Measurements from ENCODE around the gene FUT7.

The FUT7 gene

DNA sequence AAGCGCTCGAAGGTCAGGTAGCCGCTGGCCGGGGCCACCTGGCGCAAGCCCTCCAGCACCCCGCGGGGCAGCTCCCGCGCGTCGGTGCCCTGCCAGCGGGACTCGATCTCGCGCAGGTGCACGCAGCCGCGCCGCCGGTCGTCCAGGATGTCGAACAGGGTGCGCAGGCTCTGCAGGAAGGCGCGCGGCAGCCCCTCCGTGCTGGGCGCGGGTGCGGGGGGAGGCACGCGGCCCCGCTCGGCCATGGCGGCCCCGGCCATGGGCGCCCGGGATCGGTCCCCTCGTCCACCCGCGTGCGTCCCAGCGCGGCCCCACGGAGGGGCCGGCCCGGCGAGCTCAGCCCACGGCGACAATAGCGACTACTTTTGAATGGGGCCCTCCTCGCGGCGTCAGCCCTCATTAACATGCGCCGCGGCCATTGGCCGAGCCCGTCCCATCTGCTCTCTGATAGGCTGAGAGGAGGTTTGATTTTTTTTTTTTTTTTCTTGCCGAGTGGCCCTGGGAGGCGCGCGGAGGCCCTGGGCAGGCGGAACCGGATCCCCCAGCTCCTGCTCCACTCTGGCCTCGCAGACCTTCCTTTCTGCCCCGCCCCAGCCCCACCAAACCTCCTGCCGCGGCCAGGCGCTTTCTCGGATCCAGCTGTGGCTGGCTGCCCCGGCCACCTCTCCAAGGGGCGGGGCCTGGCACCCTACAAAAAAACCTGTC, 38.5 kb upstream of the FUT7 start, which contains the start of gene SAPCD2:
Gene SAPCD2, minus strand, starts transcription at position 357 of the 705 bp plus-strand sequence. Its CDS starts 97 bp downstream, at position 260.
- DNase-seq (ENCODE audit: extremely low read depth, low read depth) = no peak
- TF ChIP-seq, protein P1, sequence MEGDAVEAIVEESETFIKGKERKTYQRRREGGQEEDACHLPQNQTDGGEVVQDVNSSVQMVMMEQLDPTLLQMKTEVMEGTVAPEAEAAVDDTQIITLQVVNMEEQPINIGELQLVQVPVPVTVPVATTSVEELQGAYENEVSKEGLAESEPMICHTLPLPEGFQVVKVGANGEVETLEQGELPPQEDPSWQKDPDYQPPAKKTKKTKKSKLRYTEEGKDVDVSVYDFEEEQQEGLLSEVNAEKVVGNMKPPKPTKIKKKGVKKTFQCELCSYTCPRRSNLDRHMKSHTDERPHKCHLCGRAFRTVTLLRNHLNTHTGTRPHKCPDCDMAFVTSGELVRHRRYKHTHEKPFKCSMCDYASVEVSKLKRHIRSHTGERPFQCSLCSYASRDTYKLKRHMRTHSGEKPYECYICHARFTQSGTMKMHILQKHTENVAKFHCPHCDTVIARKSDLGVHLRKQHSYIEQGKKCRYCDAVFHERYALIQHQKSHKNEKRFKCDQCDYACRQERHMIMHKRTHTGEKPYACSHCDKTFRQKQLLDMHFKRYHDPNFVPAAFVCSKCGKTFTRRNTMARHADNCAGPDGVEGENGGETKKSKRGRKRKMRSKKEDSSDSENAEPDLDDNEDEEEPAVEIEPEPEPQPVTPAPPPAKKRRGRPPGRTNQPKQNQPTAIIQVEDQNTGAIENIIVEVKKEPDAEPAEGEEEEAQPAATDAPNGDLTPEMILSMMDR (IDR thresholded peaks at IDR 0.05; ENCODE audit: low read depth, low read length) = no peak

GRCh38 chr9:137069508-137070091, 37.7 kb upstream of the FUT7 start:
- TF ChIP-seq, protein P1 (IDR thresholded peaks at IDR 0.05; ENCODE audit: low read depth, low read length) = no peak
- no peak for DNase-seq (ENCODE audit: extremely low read depth, low read depth)

GRCh38 chr9:137068539-137069507, 36.9 kb upstream of the FUT7 start:
- TF ChIP-seq, protein P1 (IDR thresholded peaks at IDR 0.05; ENCODE audit: low read depth, low read length) = no peak
- DNase-seq (ENCODE audit: extremely low read depth, low read depth) = no peak

DNA sequence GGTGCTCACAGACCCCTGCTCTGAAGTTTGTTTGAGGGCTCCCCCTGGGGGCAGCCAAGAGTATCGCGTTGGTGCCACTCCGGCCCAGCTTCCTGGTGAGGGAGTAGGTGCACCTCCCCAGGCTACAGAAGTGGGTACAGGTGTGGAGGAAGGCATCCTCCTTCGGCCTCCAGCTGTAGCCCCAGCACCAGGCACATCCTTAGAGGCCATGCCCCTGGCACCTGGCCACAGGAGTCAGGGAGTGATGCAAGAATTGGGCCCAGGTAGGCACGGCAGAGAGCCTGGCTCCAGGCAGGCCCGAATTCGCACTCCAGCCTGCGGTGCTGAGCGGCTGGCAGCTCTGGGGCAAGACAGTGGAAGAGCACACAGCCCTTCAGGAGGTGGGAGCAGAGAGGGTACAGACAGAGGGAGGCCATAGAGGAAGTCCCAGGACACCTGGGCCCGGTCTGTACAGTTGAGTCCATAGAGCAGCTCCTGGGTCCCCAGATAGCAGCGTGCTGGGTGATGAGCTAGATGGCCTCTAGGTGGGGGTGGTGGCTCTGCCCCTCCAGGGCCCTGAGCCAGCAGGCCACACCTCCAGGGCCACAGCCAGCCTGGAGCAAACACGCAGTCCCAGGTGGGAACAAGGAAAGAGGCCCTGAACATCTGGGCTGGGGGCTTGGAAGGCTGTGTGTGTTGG, 36.1 kb upstream of the FUT7 start:
- TF ChIP-seq, protein P1 (IDR thresholded peaks at IDR 0.05; ENCODE audit: low read depth, low read length) = peak; percentile 85
- DNase-seq (ENCODE audit: extremely low read depth, low read depth) = no peak

GRCh38 chr9:137066096-137066861, 34.4 kb upstream of the FUT7 start:
- TF ChIP-seq, protein P1 (IDR thresholded peaks at IDR 0.05; ENCODE audit: low read depth, low read length) = no peak
- no peak for DNase-seq (ENCODE audit: extremely low read depth, low read depth)

DNA sequence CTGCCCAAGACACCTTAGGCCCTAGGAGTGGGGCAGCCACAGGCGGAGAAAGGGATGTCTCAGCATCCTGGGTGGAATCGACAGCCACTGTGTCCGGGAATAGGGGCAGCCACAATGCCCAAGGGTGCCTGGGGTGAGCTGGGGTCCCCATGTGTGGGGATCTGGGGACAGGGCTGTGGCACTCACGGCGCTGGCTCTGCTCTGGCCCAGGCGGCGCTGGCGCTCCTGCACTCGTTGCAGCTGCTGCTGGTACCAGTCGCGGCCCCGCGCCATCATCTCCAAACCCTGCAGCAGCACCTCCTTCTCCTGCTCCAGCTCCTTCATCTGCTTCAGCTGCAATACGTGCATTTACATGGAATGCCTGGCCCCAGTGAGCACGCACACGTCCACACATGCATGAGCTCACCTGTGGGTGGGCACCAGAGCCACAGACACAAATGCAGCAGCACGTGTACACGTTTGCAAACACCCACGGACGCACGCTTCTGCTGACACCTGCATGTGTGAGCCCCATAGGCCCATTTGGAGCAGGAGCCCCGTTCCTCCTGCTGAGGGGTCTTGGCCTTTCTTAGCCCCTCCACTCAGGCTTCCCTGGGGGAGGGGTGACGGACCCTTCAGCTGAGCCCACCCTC, 33.6 kb upstream of the FUT7 start:
- TF ChIP-seq, protein P1 (IDR thresholded peaks at IDR 0.05; ENCODE audit: low read depth, low read length) = no peak

More for the DNA sequence above, 33.6 kb upstream of the FUT7 start:
- DNase-seq (ENCODE audit: extremely low read depth, low read depth) = no peak
